VCaP (cell line): ENCODE data around the gene ZMYM1.

ENCODE experiments used
- H3K27ac ChIP-seq: fragments of 450-650 bp; 2 replicates; pipeline ENCODE4 v1.5.1; 2017
- TF ChIP-seq, protein P1 (sequence below): fragments of 450-650 bp; conservative IDR thresholded peaks from 2 replicates; pipeline ENCODE4 v1.5.1; 2017; ENCODE audit warnings: mild to moderate bottlenecking, moderate library complexity

The ZMYM1 gene

DNA sequence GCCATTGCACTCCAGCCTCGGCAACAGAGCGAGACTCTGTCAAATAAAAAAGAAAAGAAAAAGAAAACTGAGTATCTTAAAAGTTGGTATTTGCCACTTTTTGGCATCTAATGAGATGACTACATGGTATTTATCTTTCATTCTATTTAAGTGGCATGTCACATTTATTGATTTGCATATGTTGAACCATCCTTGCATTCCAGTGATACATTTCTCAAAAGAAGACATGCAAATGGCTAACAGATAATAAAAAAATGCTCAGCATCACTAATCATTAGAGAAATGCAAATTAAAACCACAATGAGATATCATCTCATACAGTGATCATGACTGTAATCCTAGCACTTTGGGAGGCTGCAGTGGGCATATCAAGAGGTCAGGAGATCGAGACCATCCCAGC, 85.7 kb downstream of the ZMYM1 start:
- TF ChIP-seq, protein P1, sequence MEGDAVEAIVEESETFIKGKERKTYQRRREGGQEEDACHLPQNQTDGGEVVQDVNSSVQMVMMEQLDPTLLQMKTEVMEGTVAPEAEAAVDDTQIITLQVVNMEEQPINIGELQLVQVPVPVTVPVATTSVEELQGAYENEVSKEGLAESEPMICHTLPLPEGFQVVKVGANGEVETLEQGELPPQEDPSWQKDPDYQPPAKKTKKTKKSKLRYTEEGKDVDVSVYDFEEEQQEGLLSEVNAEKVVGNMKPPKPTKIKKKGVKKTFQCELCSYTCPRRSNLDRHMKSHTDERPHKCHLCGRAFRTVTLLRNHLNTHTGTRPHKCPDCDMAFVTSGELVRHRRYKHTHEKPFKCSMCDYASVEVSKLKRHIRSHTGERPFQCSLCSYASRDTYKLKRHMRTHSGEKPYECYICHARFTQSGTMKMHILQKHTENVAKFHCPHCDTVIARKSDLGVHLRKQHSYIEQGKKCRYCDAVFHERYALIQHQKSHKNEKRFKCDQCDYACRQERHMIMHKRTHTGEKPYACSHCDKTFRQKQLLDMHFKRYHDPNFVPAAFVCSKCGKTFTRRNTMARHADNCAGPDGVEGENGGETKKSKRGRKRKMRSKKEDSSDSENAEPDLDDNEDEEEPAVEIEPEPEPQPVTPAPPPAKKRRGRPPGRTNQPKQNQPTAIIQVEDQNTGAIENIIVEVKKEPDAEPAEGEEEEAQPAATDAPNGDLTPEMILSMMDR = no peak
- H3K27ac ChIP-seq = no peak overlapping the region
